ENCODE results near the gene SH3BP4.

SH3BP4 gene

GRCh38 chr2:235044501-235045271 lies 92.9 kb downstream of the SH3BP4 start:
- ATAC-seq (replicated peaks; ENCODE audit: extremely low read depth, poor library complexity, severe bottlenecking), result no peak

GRCh38 chr2:235045336-235045972 lies 93.6 kb downstream of the SH3BP4 start:
- Mint-ChIP-seq H3K4me3 (peak overlapping the region; percentile 50), H3K4me1 (peaks cover 20% of the 10 kb centered on the region), H3K36me3 (ENCODE audit: insufficient read depth) (peaks cover 2% of the 10 kb centered on the region), H3K27me3 (peaks cover 51% of the 10 kb centered on the region), H3K27ac (ENCODE audit: low read depth) (peak overlapping the region; percentile 84), H3K9me3 (no peaks in the 10 kb centered on the region)
- ATAC-seq (replicated peaks; ENCODE audit: extremely low read depth, poor library complexity, severe bottlenecking) (no peak), DNase-seq (ENCODE audit: low spot score in 2 of 2) (no peak)

More at GRCh38 chr2:235044501-235045271, 92.9 kb downstream of the SH3BP4 start:
- H3K27ac Mint-ChIP-seq (ENCODE audit: low read depth), result no peak overlapping the region
- peaks cover 2% of the 10 kb centered on the region for H3K36me3 Mint-ChIP-seq (ENCODE audit: insufficient read depth)
- peaks cover 20% of the 10 kb centered on the region for H3K4me1 Mint-ChIP-seq
- H3K9me3 Mint-ChIP-seq, result no peaks in the 10 kb centered on the region
- peak overlapping the region; percentile 50 for H3K4me3 Mint-ChIP-seq
- H3K27me3 Mint-ChIP-seq, result peaks cover 51% of the 10 kb centered on the region
- no peak for DNase-seq (ENCODE audit: low spot score in 2 of 2)

- H3K4me1 Mint-ChIP-seq, result peaks cover 20% of the 10 kb centered on the region
- ATAC-seq (replicated peaks; ENCODE audit: extremely low read depth, poor library complexity, severe bottlenecking), result no peak
- peaks cover 2% of the 10 kb centered on the region for H3K36me3 Mint-ChIP-seq (ENCODE audit: insufficient read depth)
- H3K9me3 Mint-ChIP-seq, result no peaks in the 10 kb centered on the region
- H3K4me3 Mint-ChIP-seq, result peak overlapping the region; percentile 50
- peaks cover 51% of the 10 kb centered on the region for H3K27me3 Mint-ChIP-seq
- peak overlapping the region; percentile 84 for H3K27ac Mint-ChIP-seq (ENCODE audit: low read depth)
- DNase-seq (ENCODE audit: low spot score in 2 of 2), result no peak
Measured at GRCh38 chr2:235045973-235046343, 94.1 kb downstream of the SH3BP4 start.

- H3K9me3 Mint-ChIP-seq, result no peaks in the 10 kb centered on the region
- H3K27ac Mint-ChIP-seq (ENCODE audit: low read depth), result no peak overlapping the region
- ATAC-seq (replicated peaks; ENCODE audit: extremely low read depth, poor library complexity, severe bottlenecking) (no peak), DNase-seq (ENCODE audit: low spot score in 2 of 2) (no peak)
- peaks cover 52% of the 10 kb centered on the region for H3K27me3 Mint-ChIP-seq
- peaks cover 2% of the 10 kb centered on the region for H3K36me3 Mint-ChIP-seq (ENCODE audit: insufficient read depth)
- no peak overlapping the region for H3K4me3 Mint-ChIP-seq
- peaks cover 22% of the 10 kb centered on the region for H3K4me1 Mint-ChIP-seq
Measured at GRCh38 chr2:235046589-235046988, 94.8 kb downstream of the SH3BP4 start.

GRCh38 chr2:235047171-235048160 lies 95.6 kb downstream of the SH3BP4 start:
- H3K9me3 Mint-ChIP-seq, result no peaks in the 10 kb centered on the region
- no peak for DNase-seq (ENCODE audit: low spot score in 2 of 2)
- ATAC-seq (replicated peaks; ENCODE audit: extremely low read depth, poor library complexity, severe bottlenecking), result no peak
- peaks cover 60% of the 10 kb centered on the region for H3K27me3 Mint-ChIP-seq
- H3K36me3 Mint-ChIP-seq (ENCODE audit: insufficient read depth), result peaks cover 2% of the 10 kb centered on the region
- H3K4me3 Mint-ChIP-seq, result no peak overlapping the region
- H3K4me1 Mint-ChIP-seq, result peaks cover 30% of the 10 kb centered on the region
- H3K27ac Mint-ChIP-seq (ENCODE audit: low read depth), result no peak overlapping the region

GRCh38 chr2:235048549-235048948 lies 96.7 kb downstream of the SH3BP4 start:
- DNase-seq (ENCODE audit: low spot score in 2 of 2), result no peak
- no peaks in the 10 kb centered on the region for H3K9me3 Mint-ChIP-seq
- no peak for ATAC-seq (replicated peaks; ENCODE audit: extremely low read depth, poor library complexity, severe bottlenecking)
- peaks cover 67% of the 10 kb centered on the region for H3K27me3 Mint-ChIP-seq
- H3K4me1 Mint-ChIP-seq, result peaks cover 30% of the 10 kb centered on the region
- H3K36me3 Mint-ChIP-seq (ENCODE audit: insufficient read depth), result peaks cover 2% of the 10 kb centered on the region
- no peak overlapping the region for H3K27ac Mint-ChIP-seq (ENCODE audit: low read depth)
- H3K4me3 Mint-ChIP-seq, result no peak overlapping the region

- Mint-ChIP-seq H3K4me1 (peaks cover 30% of the 10 kb centered on the region), H3K27ac (ENCODE audit: low read depth) (no peak overlapping the region), H3K36me3 (ENCODE audit: insufficient read depth) (peaks cover 2% of the 10 kb centered on the region), H3K27me3 (peaks cover 71% of the 10 kb centered on the region), H3K4me3 (no peak overlapping the region), H3K9me3 (no peaks in the 10 kb centered on the region)
- DNase-seq (ENCODE audit: low spot score in 2 of 2) (no peak), ATAC-seq (replicated peaks; ENCODE audit: extremely low read depth, poor library complexity, severe bottlenecking) (no peak)
Measured at GRCh38 chr2:235049069-235049468, 97.3 kb downstream of the SH3BP4 start.

- no peak for ATAC-seq (replicated peaks; ENCODE audit: extremely low read depth, poor library complexity, severe bottlenecking)
- no peaks in the 10 kb centered on the region for H3K9me3 Mint-ChIP-seq
- peaks cover 69% of the 10 kb centered on the region for H3K27me3 Mint-ChIP-seq
- DNase-seq (ENCODE audit: low spot score in 2 of 2), result no peak
- no peak overlapping the region for H3K4me3 Mint-ChIP-seq
- H3K36me3 Mint-ChIP-seq (ENCODE audit: insufficient read depth), result peaks cover 2% of the 10 kb centered on the region
- no peak overlapping the region for H3K27ac Mint-ChIP-seq (ENCODE audit: low read depth)
- H3K4me1 Mint-ChIP-seq, result peaks cover 25% of the 10 kb centered on the region
Measured at GRCh38 chr2:235049719-235050118, 97.9 kb downstream of the SH3BP4 start.

GRCh38 chr2:235050980-235051351 lies 99.1 kb downstream of the SH3BP4 start:
- H3K27me3 Mint-ChIP-seq, result peaks cover 69% of the 10 kb centered on the region
- H3K27ac Mint-ChIP-seq (ENCODE audit: low read depth), result no peak overlapping the region
- ATAC-seq (replicated peaks; ENCODE audit: extremely low read depth, poor library complexity, severe bottlenecking), result no peak
- H3K9me3 Mint-ChIP-seq, result no peaks in the 10 kb centered on the region
- DNase-seq (ENCODE audit: low spot score in 2 of 2), result no peak
- no peaks in the 10 kb centered on the region for H3K36me3 Mint-ChIP-seq (ENCODE audit: insufficient read depth)
- H3K4me3 Mint-ChIP-seq, result no peak overlapping the region
- H3K4me1 Mint-ChIP-seq, result peaks cover 12% of the 10 kb centered on the region

- Mint-ChIP-seq H3K9me3 (no peaks in the 10 kb centered on the region), H3K4me1 (peaks cover 9% of the 10 kb centered on the region), H3K4me3 (no peak overlapping the region), H3K36me3 (ENCODE audit: insufficient read depth) (no peaks in the 10 kb centered on the region), H3K27me3 (peaks cover 65% of the 10 kb centered on the region), H3K27ac (ENCODE audit: low read depth) (no peak overlapping the region)
- ATAC-seq (replicated peaks; ENCODE audit: extremely low read depth, poor library complexity, severe bottlenecking) (no peak), DNase-seq (ENCODE audit: low spot score in 2 of 2) (no peak)
Measured at GRCh38 chr2:235051436-235052260, 99.8 kb downstream of the SH3BP4 start.

- ATAC-seq (replicated peaks; ENCODE audit: extremely low read depth, poor library complexity, severe bottlenecking), result no peak
- Mint-ChIP-seq H3K4me3 (no peak overlapping the region), H3K4me1 (peaks cover 9% of the 10 kb centered on the region), H3K36me3 (ENCODE audit: insufficient read depth) (no peaks in the 10 kb centered on the region), H3K9me3 (no peaks in the 10 kb centered on the region), H3K27ac (ENCODE audit: low read depth) (no peak overlapping the region), H3K27me3 (peaks cover 54% of the 10 kb centered on the region)
- DNase-seq (ENCODE audit: low spot score in 2 of 2), result no peak
Measured at GRCh38 chr2:235052514-235053354, 100.9 kb downstream of the SH3BP4 start.
